Epidermal melanocyte (primary cell): Measurements from ENCODE around the gene CAPN12.

Experiments
- DNase-seq: peaks from one replicate; pipeline ENCODE4 v3.0.0; 2011; ENCODE audit warnings: low spot score; ENCODE audit not compliant: insufficient read length

The CAPN12 gene

DNA sequence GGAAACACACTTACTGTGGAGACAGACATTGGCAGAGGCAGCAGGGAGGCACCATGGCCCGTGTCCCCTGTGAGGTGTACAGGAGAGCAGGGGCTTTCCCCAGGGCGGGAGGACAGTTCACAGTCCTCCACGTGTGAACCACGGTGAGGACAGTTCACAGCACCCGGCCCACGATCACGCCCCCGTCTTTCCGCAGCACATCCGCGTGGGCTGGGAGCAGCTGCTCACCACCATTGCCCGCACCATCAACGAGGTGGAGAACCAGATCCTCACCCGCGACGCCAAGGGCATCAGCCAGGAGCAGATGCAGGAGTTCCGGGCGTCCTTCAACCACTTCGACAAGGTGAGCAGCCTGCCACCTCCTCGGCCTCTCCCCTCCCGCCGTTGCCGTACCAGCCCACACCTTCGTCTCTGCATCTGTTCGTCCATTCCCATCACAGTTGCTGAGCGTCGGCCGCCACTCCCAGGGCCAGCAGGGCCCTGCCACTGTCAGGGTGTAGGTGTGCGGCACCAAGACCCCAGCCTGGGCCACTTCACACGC, 17.4 kb downstream of the CAPN12 start:
- no peak for DNase-seq

GRCh38 chr19:38726284-38726673, 18.0 kb downstream of the CAPN12 start:
- DNase-seq: no peak

GRCh38 chr19:38725469-38726283, 18.6 kb downstream of the CAPN12 start:
- no peak for DNase-seq

DNA sequence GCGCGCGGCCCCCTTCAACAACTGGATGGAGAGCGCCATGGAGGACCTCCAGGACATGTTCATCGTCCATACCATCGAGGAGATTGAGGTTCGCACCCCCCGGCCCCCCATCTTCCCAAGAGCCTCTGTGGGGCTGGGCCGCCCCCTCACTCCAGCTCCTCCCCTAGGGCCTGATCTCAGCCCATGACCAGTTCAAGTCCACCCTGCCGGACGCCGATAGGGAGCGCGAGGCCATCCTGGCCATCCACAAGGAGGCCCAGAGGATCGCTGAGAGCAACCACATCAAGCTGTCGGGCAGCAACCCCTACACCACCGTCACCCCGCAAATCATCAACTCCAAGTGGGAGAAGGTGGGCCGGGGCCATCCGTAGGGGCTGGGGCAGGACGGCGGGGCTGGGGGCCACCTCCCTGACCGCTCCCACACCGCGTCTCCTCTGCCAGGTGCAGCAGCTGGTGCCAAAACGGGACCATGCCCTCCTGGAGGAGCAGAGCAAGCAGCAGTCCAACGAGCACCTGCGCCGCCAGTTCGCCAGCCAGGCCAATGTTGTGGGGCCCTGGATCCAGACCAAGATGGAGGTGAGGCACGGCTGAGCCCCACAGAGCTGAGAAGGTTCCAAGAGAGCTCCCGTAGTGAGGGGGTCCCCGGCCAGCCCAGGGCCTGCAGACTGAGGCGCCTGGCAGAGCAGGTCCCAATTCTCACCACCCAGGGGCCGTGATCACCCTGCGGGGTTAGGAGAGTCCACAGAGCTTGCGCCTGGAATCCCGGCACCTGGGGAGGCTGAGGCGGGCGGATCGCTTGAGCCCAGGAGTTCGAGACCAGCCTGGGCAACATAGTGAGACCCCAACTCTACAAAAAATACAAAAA, 20.1 kb downstream of the CAPN12 start:
- DNase-seq: no peak

GRCh38 chr19:38723606-38723965, 20.7 kb downstream of the CAPN12 start:
- DNase-seq: no peak

DNA sequence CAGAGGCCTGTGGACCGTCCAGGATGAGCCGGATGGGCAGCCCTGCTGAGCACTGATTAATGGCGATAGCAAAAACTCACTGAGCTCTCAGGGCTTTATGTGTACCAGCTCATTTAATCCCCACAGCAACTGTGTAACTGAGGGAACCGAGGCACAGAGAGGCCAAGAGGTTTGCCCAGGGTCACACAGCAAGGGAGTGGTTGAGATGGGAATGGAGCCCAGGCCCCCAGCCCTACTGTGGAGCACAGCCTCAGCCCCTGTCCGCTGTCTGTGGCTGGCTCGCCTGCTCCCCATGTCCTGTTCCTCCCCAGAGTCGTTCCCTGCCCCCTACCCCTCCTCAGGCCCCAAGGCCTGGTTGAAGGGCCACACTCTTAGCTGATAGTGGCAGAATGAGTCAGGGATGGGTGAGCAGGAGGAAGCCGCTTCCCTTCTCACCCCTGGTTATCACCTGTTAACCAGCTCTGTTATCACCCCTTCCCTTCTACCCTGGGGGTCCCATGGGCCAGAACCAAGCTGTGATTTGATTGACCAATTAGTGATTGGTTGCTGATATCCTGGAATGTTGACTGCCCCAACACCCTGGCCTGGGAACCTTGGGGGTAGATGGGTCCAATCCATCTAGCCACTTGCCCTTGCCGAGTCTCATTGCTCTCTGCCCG, 21.2 kb downstream of the CAPN12 start:
- DNase-seq: no peak

DNA sequence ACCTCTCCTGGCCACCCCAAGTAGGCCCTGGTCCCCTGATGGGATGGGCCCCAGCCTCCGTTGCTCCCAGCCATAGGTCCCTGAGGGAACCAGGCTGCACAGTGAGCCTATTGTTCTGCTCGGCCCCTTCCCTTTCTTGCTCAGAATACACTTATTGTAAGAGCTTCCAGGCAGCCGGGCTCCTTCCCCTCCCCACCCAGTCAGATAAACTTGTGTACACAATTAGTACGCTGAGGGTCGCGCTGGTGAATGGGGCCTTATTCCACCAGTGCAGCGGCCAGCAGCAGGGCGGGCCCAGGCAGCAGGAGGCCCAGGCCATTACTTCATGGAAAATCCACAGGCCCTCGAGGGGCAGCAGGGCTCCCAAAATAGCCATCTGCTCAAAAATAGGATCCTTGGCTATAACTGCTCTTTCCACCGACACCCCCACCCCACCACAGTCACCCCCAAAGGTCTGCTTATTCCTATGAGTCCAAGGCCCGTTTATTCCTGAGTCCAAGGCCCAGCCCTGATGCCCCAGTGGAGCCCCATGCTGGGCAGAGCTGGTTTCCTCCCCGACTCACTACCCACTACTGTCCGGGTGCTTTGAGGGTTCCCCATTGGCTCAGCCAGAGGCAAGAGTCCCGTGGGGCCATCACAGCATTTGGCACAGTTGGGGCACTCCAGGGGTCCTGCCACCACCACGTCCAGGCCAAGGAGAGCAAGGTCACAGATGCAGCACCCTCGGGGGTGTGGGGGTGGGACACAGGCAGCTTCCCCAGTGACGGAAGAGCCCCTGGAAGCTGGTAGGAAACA, 22.1 kb downstream of the CAPN12 start:
- peak; percentile 76 for DNase-seq

GRCh38 chr19:38721496-38721895, 22.8 kb downstream of the CAPN12 start:
- DNase-seq: no peak

DNA sequence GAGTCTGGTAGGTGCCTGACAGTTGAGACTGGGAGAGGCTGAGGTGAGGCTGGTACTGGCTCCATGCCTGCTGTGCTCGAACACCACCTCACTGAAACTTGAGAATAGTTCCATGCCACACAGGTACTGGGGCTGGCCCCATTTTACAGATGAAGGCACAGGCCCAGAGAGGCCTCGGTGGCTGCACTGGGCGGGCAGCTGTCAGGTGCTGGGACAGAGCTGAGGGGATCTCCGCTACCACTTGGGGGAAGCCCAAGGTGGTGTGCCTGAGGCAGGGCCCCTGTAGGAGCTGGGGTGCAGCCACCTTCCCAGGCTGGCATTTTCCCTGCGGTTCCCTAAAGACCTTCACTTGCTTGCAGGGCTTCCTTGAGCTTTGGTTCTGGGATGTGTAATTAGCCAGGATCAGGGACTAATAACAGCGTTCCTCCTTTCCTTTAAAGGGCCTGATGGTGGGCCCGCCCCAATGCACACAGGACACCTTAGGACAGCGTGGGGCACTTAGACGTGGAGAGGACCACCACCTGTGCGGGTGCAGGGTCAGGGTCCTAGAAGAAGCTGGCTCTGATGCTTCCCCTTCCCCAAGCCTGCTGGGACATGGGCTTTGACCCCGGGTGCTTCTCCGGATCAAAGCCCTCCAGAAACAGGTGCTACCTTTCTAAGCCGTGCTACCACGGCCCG, 23.6 kb downstream of the CAPN12 start:
- DNase-seq: no peak

GRCh38 chr19:38719761-38720558, 24.3 kb downstream of the CAPN12 start:
- DNase-seq: no peak

DNA sequence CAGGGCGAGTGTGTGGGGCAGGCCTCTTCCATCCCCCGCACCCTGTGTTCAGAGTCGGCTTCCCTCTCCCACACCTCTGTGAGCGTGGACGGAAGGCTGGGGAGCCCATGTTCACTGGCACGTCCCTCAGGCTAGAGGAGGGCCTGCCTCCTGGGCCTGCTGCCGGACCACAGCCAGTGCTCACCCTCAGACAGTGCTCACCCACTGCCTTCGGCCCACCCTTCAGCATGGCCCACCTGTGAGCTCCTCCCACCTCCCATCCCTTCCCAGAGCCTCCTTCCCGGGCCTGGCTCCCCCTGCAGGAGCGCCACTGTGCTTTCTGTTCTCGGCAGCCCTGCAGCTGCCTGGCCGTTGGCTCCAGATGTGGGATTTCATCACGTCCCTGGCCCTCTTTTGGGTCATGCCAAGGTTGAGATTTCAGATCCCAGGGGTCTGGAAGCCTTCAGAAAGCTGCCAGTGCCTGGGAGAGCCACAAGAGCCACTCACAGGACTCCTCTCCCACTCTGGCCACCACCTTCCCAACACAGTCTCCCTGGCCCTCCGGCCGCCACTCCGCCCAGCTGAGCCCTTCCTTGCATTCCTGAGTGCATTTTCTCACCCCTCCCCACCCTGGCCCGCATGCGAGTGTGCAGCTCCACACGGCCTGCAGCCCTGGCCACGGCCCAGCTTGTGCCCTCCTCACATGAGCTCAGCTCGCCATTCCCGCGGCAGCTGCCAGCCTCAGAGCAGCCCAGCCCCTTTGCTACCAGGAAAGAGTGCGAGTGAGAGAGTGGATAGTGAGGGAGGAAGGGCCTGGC, 25.3 kb downstream of the CAPN12 start:
- DNase-seq: peak; percentile 87

DNA sequence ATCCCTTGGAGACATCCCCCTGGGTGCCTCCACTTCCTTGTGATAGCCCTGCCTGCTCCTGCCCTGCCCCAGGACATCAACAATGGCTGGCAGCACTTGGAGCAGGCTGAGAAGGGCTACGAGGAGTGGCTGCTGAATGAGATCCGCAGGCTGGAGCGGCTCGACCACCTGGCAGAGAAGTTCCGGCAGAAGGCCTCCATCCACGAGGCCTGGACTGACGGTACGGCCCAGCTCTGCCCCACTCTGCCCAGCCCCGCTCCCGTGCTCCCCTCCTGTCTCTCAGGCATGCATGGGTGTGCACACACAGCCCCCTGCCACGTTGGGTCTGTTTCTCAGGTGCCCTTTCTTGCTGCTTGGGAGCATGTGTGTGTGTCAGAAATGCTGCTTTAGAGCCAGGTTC, 26.4 kb downstream of the CAPN12 start:
- DNase-seq: no peak

DNA sequence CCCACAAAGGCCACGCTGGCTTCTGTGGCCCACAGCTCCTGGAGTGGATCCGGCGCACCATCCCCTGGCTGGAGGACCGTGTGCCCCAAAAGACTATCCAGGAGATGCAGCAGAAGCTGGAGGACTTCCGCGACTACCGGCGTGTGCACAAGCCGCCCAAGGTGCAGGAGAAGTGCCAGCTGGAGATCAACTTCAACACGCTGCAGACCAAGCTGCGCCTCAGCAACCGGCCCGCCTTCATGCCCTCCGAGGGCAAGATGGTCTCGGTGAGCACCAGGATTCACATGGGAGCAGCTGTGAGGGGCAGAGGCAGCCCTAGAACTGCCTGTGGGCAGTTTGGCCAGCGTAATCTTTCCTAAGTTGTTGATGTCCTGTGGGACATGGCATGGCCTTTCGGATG, 27.2 kb downstream of the CAPN12 start:
- no peak for DNase-seq

GRCh38 chr19:38715555-38715954, 28.7 kb downstream of the CAPN12 start:
- no peak for DNase-seq

GRCh38 chr19:38714354-38714778, 29.9 kb downstream of the CAPN12 start:
- no peak for DNase-seq

DNA sequence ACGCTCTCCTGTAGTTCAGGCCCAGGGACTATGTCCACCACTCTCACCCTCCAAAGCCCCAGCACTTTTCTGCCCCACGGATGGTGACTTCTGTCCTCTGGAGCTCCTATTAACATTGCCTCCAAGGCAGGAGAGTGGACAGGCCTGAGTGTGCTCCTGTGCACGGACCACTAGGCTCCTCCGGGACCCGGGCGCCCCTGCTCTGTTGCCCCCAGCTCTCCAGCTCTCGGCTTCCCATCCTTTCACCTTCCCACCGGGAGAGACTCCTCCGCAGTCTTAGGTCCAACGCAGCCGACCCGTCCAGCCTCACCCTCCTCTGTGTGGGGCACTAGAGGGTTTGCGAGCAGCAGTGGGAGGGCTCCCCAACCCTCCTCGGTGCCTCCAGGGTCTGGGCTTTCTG, 30.4 kb downstream of the CAPN12 start:
- no peak for DNase-seq

DNA sequence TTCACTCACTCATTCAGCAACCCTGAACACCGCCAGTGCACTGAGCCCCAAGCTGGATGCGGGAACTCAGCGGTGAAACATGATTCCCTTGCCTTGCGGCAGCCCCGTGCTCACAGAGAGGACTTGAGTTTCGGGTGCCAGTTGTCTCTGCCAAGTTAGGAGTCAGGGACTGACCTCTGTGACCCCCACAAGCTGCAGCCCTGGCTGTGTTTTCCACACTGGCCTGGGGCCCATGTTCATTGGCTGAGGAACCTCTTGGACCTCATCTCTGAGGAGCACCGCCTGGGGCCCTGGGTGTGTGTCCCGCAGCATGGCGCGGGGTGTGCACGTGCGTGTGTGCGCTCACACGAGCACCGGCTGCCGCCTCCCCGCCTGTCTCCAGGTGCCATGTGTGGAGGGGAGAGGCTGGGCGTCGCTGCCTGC, 31.0 kb downstream of the CAPN12 start:
- DNase-seq: no peak

DNA sequence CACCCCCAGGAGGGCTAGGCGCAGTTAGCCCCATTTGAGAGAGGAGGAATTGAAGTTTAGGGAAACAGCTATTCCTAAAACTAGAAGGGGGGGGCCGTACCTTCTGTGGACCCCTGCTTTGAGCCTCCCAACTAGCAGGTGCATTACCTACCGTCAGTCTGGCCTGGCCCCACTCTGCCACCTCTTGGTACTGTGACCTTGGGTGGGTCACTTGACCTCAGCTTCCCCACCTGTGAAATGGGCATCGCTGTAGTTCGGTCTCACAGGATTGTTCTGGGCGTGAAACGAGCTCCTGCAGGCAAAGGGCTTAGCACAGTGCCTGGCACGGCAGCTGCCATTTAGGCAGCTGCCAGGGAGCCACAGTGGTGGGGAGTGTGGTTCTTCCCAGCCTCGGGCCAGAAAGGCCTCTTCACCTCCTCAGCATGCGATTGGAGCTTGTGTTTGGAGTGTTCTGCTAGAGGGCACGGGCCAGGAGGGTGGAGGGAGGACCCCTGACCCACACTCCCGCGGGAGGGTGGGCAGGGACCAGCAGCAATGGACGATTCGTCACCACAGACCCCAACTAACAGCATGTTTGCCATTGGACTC, 32.0 kb downstream of the CAPN12 start:
- no peak for DNase-seq
